ENCODE measurements around the gene GPR171. TPM values are rescaled to one million over a fixed set of nuclear protein-coding genes. Genes with fewer than 3 reads are reported as not detected.

GPR171 gene
- total and polyA plus RNA-seq, 2 experiments from 2014 or later: 0.51 TPM; not detected in 1

DNA sequence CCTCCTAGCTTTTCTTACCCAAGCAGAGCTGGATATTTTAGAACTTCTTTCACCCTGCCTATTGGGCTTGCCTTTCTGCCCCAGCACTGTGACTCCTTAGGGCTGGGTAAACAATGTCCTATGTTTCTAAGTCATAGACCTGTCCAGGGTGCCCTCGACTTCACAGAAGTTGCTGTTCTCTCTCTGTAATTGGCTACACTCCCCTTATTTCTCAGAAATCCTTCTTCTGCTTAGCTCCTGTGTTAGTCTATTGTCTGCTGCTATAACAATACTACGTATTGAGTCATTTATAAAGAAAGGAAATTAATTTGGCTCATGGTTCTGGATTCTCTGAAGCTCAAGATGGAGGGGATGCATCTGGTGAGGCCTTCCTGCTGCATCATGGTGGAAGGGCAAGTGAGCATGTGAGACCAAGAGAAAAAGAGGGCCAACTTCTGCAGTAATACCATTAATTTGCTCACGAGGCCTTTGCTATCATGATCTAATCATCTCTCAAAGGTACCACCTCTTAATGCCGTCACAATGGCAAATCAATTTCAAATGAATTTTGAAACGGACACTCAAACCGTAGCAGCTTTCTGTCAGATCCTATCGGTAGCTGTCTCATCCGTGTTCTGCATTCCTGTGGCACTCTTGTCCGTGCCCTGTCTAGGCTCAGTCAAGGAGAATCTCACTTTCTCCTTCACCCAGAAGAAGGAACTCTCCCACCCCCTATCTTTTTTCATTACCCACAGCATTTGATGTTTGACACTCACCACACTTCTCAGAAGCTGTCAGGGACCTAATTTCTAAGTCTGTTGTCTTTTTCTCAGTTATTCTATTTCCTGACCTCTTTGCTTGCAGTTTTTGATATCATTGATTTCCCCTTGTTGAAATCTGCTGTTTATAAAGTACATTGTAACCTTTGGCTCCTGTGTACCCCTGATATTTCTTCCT lies 22.3 kb upstream of the GPR171 start:
- no peaks in the 10 kb centered on the region for H3K27me3 ChIP-seq
- H3K79me2 ChIP-seq: no peaks in the 10 kb centered on the region
- no peak overlapping the region for H2AFZ ChIP-seq
- no peak overlapping the region for H3K27ac ChIP-seq
- WGBS (ENCODE audit: low lambda C conversion rate, missing lambda C conversion rate): 90% methylated on average over 9 of the region's 9 CpGs
- H3K4me2 ChIP-seq: no peak overlapping the region
- no peaks in the 10 kb centered on the region for H3K36me3 ChIP-seq (replicated peaks; ENCODE audit: insufficient read depth, low read depth)
- peaks cover 13% of the 10 kb centered on the region for H3K4me1 ChIP-seq (ENCODE audit: insufficient read depth)
- TF ChIP-seq, protein P1, sequence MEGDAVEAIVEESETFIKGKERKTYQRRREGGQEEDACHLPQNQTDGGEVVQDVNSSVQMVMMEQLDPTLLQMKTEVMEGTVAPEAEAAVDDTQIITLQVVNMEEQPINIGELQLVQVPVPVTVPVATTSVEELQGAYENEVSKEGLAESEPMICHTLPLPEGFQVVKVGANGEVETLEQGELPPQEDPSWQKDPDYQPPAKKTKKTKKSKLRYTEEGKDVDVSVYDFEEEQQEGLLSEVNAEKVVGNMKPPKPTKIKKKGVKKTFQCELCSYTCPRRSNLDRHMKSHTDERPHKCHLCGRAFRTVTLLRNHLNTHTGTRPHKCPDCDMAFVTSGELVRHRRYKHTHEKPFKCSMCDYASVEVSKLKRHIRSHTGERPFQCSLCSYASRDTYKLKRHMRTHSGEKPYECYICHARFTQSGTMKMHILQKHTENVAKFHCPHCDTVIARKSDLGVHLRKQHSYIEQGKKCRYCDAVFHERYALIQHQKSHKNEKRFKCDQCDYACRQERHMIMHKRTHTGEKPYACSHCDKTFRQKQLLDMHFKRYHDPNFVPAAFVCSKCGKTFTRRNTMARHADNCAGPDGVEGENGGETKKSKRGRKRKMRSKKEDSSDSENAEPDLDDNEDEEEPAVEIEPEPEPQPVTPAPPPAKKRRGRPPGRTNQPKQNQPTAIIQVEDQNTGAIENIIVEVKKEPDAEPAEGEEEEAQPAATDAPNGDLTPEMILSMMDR (IDR thresholded peaks at IDR 0.05; ENCODE audit: poor library complexity): no peak
- no peak for TF ChIP-seq EZH2phosphoT487 (IDR thresholded peaks at IDR 0.05; ENCODE audit: low read depth, severe bottlenecking, unreplicated experiment)
- no peak for TF ChIP-seq EZH2 (IDR thresholded peaks at IDR 0.05; ENCODE audit: borderline replicate concordance)
- no peaks in the 10 kb centered on the region for H3K9me2 ChIP-seq (replicated peaks; ENCODE audit: insufficient read depth)
- H3K9me3 ChIP-seq (ENCODE audit: low read depth): no peaks in the 10 kb centered on the region
- no peaks in the 10 kb centered on the region for H4K20me1 ChIP-seq (ENCODE audit: insufficient read depth, poor library complexity, severe bottlenecking)
- no peak overlapping the region for H3K4me3 ChIP-seq
- no peak for DNase-seq (ENCODE audit: low spot score)

DNA sequence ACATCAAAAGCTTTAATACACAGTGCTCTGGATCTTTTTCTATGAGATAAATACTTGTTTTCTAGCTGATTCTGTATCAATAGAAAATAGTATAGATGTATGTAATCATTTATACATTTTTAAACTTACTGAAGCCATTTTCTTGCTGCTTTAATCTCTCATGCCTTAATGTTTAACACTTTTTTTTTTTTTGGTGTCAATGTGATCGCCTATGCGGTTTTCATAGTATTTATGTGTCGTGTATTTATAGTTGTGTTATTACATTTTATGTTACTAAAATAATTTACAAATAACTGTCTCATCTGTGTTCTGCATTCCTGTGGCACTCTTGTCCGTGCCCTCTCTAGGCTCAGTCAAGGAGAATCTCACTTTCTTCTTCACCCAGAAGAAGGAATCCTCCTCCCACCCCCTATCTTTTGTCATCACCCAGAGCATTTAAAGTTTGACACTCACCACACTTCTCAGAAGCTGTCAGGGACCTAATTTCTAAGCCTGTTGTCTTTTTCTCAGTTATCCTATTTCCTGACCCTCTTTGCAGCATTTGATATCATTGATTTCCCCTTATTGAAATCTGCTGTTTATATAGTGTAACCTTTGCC lies 21.4 kb upstream of the GPR171 start:
- H3K4me1 ChIP-seq (ENCODE audit: insufficient read depth): peaks cover 13% of the 10 kb centered on the region
- no peak overlapping the region for H3K4me2 ChIP-seq
- no peak for DNase-seq (ENCODE audit: low spot score)
- H4K20me1 ChIP-seq (ENCODE audit: insufficient read depth, poor library complexity, severe bottlenecking): no peaks in the 10 kb centered on the region
- TF ChIP-seq EZH2phosphoT487 (IDR thresholded peaks at IDR 0.05; ENCODE audit: low read depth, severe bottlenecking, unreplicated experiment): no peak
- TF ChIP-seq, protein P1 (IDR thresholded peaks at IDR 0.05; ENCODE audit: poor library complexity): no peak
- no peak for TF ChIP-seq EZH2 (IDR thresholded peaks at IDR 0.05; ENCODE audit: borderline replicate concordance)
- H3K4me3 ChIP-seq: no peak overlapping the region
- no peaks in the 10 kb centered on the region for H3K36me3 ChIP-seq (replicated peaks; ENCODE audit: insufficient read depth, low read depth)
- H2AFZ ChIP-seq: no peak overlapping the region
- H3K9me3 ChIP-seq (ENCODE audit: low read depth): no peaks in the 10 kb centered on the region
- no peaks in the 10 kb centered on the region for H3K79me2 ChIP-seq
- no peaks in the 10 kb centered on the region for H3K27me3 ChIP-seq
- WGBS (ENCODE audit: low lambda C conversion rate, missing lambda C conversion rate): 87% methylated on average over 4 of the region's 4 CpGs
- H3K9me2 ChIP-seq (replicated peaks; ENCODE audit: insufficient read depth): no peaks in the 10 kb centered on the region
- H3K27ac ChIP-seq: no peak overlapping the region

DNA sequence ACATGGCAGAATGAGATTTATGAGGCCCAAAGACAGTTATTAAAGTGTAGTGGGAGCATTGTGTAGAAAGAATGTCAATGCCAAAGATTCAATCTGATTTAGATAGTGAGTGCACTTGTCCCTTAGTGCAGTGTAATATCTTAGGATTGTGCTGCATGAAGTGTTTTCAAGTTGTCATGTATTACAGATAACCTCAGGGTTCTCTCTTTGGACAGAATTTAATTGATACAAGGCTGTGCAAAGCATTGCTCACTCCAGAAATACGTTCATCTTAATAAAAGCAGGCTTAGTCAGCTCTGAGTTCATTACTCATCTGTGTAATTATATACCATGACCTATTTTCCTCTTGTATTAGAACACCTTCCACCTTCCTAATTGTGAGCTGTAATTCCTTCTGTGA lies 16.0 kb upstream of the GPR171 start:
- H3K4me1 ChIP-seq (ENCODE audit: insufficient read depth): no peaks in the 10 kb centered on the region
- H3K27ac ChIP-seq: no peak overlapping the region
- no peaks in the 10 kb centered on the region for H3K9me2 ChIP-seq (replicated peaks; ENCODE audit: insufficient read depth)
- H4K20me1 ChIP-seq (ENCODE audit: insufficient read depth, poor library complexity, severe bottlenecking): no peaks in the 10 kb centered on the region
- H3K4me3 ChIP-seq: no peak overlapping the region
- no peaks in the 10 kb centered on the region for H3K27me3 ChIP-seq
- WGBS (ENCODE audit: low lambda C conversion rate, missing lambda C conversion rate): 48% methylated on average over 1 of the region's 1 CpG
- no peak for DNase-seq (ENCODE audit: low spot score)
- no peaks in the 10 kb centered on the region for H3K79me2 ChIP-seq
- H3K9me3 ChIP-seq (ENCODE audit: low read depth): no peaks in the 10 kb centered on the region
- TF ChIP-seq EZH2phosphoT487 (IDR thresholded peaks at IDR 0.05; ENCODE audit: low read depth, severe bottlenecking, unreplicated experiment) (no peak), EZH2 (IDR thresholded peaks at IDR 0.05; ENCODE audit: borderline replicate concordance) (no peak)
- H3K4me2 ChIP-seq: no peak overlapping the region
- H3K36me3 ChIP-seq (replicated peaks; ENCODE audit: insufficient read depth, low read depth): no peaks in the 10 kb centered on the region
- no peak overlapping the region for H2AFZ ChIP-seq

DNA sequence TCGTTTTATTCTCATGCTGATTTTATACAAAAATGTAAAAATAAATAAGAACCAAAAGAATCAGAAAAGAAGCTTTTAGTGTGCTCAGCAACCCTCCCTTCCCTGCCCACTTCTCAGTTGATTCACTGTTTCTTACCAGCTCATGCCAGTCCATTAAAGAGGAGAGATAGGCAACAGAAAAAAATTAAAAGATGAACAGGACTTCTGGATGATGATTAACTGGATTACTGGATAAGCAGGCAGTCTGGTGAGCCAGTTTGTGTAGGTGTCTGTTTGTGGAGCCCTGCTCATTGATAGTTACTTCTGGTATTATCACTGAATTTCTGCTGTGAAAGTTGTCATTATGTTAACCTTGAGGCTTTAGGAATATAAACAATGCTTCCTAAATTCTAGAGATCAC lies 15.1 kb upstream of the GPR171 start:
- Histone ChIP-seq H3K79me2 (no peaks in the 10 kb centered on the region), H4K20me1 (ENCODE audit: insufficient read depth, poor library complexity, severe bottlenecking) (no peaks in the 10 kb centered on the region), H3K27ac (no peak overlapping the region), H3K9me3 (ENCODE audit: low read depth) (no peaks in the 10 kb centered on the region), H3K36me3 (replicated peaks; ENCODE audit: insufficient read depth, low read depth) (no peaks in the 10 kb centered on the region), H3K4me3 (no peak overlapping the region), H3K27me3 (no peaks in the 10 kb centered on the region), H3K4me2 (no peak overlapping the region), H3K9me2 (replicated peaks; ENCODE audit: insufficient read depth) (no peaks in the 10 kb centered on the region), H3K4me1 (ENCODE audit: insufficient read depth) (no peaks in the 10 kb centered on the region), H2AFZ (no peak overlapping the region)
- DNase-seq (ENCODE audit: low spot score): no peak
- WGBS (ENCODE audit: low lambda C conversion rate, missing lambda C conversion rate): 64% methylated on average over 1 of the region's 1 CpG
- TF ChIP-seq, protein P1 (IDR thresholded peaks at IDR 0.05; ENCODE audit: poor library complexity): no peak
- no peak for TF ChIP-seq EZH2 (IDR thresholded peaks at IDR 0.05; ENCODE audit: borderline replicate concordance)
- TF ChIP-seq EZH2phosphoT487 (IDR thresholded peaks at IDR 0.05; ENCODE audit: low read depth, severe bottlenecking, unreplicated experiment): no peak
